Heart right ventricle (tissue), 16 donors: ENCODE measurements around the gene DGKB. TPM values are rescaled to one million over a fixed set of nuclear protein-coding genes. Genes with fewer than 3 reads are reported as not detected.

Experiments used
- ATAC-seq, 8 donors: fragments of 200-7000 bp; cut with Tn5 transposase; one replicate each; pipeline ENCODE4 v1.9.1; 2020; ENCODE audit warnings: mild to moderate bottlenecking in 8 of 8, moderate library complexity in 8 of 8, moderate number of reproducible peaks in 1 of 8
- DNase-seq, 2 donors: peaks; one replicate each; pipeline ENCODE4 v3.0.0-alpha.2; 2020
- H3K27ac ChIP-seq, 10 donors: fragments of 200-600 bp; sonication (generic) in 2 of 10; one replicate each; pipeline versions ENCODE4 v1.5.0 to v1.8.0; 2020 to 2022; ENCODE audit warnings: mild to moderate bottlenecking in 3 of 10
- H3K27me3 ChIP-seq, 7 donors: fragments of 200-600 bp; one replicate each; pipeline ENCODE4 v1.8.0; 2021 to 2022; ENCODE audit warnings: mild to moderate bottlenecking in 2 of 7
- H3K36me3 ChIP-seq, 9 donors: fragments of 200-600 bp; sonication (generic) in 1 of 9; one replicate each; pipeline versions ENCODE4 v1.5.0 to v1.8.0; 2020 to 2022; ENCODE audit warnings: mild to moderate bottlenecking in 2 of 9
- H3K4me1 ChIP-seq, 9 donors: fragments of 200-600 bp; sonication (generic) in 1 of 9; one replicate each; pipeline versions ENCODE4 v1.5.0 to v1.8.0; 2020 to 2022; ENCODE audit warnings: mild to moderate bottlenecking in 4 of 9
- H3K4me3 ChIP-seq, 10 donors: fragments of 200-600 bp; sonication (generic) in 2 of 10; one replicate each; pipeline versions ENCODE4 v1.5.0 to v1.8.0; 2020 to 2022; ENCODE audit warnings: mild to moderate bottlenecking in 7 of 10, moderate library complexity in 2 of 10
- H3K9me3 ChIP-seq, 11 donors: fragments of 200-600 bp in 10 of 11; sonication (generic) in 2 of 11; one replicate each; pipeline versions ENCODE4 v1.5.0 to v1.8.0; 2013 to 2022; ENCODE audit warnings: mild to moderate bottlenecking in 2 of 11, control low read depth in 1 of 11, moderate library complexity in 1 of 11
- WGBS, 2 donors: extraction: QIAGEN DNeasy Blood & Tissue Kit; methylation state at CpG; one replicate each; pipeline ENCODE4 v1.1.7; 2013; ENCODE audit warnings: inconsistent platforms in 1 of 2; 5-methylcytosine and 5-hydroxymethylcytosine counted together
- intact Hi-C, 10 donors: fragments of 100-400 bp; cut with DNase I; formaldehyde crosslinking; loops; one replicate each; pipeline versions ENCODE4 v1.11.1 to v1.14.2; 2022
- polyA plus RNA-seq, 2 donors: library from polyadenylated mRNA; stranded (reverse); fragments of 200-250 nt; gene quantifications; one replicate each; pipeline ENCODE4 v1.2.3, GENCODE V29; 2013
- total RNA-seq, 10 donors: library from RNA; stranded (reverse); fragmentation: NEBNext Ultra II Directional in 3 of 10; extraction: Animal tissue kit (Norgen Biotek cat#: 25700) in 3 of 10; gene quantifications; one replicate each; pipeline versions ENCODE4 v1.2.1 to v1.2.4, GENCODE V29; 2021 to 2023
- TF ChIP-seq, protein P1 (sequence below), 9 donors: fragments of 200-600 bp; sonication (generic) in 2 of 9; IDR thresholded peaks; one replicate each; pipeline versions ENCODE4 v1.5.0 to v1.8.0; 2021 to 2022; ENCODE audit warnings: antibody characterized with exemption in 9 of 9, mild to moderate bottlenecking in 5 of 9, moderate library complexity in 1 of 9
- donor health status: Arrhythmogenic right ventricular cardiomyopathy.
- donor health status: ischemic (EF 13 %, LVEDD 7.1; RV severe dilation, severe dysfunction).
- donor health status: healthy with polysubstance abuse.
- donor health status: DM: no; HTN: yes; CAD: no.
- donor health status: DM: no; HTN: no; CAD: no.
- donor health status: ischemic (EF 25% LVEDD 6.9; RV normal size, moderate dysfunction).
- donor health status: ischemic (EF 25% LVEDD 5.7; RV mildly dilated, moderate dysfunction).
- donor health status: healthy.
- donor health status: DM: yes; HTN: yes; CAD: no.
- donor health status: Ischemic cardiomyopathy.
- donor health status: ischemic (EF 35%, LVEDD 5.7; RV mildly dilated, moderate dysfunction).
- donor health status: nonischemic (EF 11% LVEDD 7.7; RV severe dilation, severe dysfunction).
- donor health status: DM: yes; HTN: yes; CAD: no.
- donor health status: PGD.
- donor health status: ischemic (EF 29% LVEDD 5.4; RV normal size, mild dysfunction).
- donor health status: nonischemic (EF 23%, LVEDD 6.1; RV moderate dilation, normal function).

DGKB gene
- total and polyA plus RNA-seq, 12 donors: under 0.01 to 1.2 (median 0.77) TPM

DNA sequence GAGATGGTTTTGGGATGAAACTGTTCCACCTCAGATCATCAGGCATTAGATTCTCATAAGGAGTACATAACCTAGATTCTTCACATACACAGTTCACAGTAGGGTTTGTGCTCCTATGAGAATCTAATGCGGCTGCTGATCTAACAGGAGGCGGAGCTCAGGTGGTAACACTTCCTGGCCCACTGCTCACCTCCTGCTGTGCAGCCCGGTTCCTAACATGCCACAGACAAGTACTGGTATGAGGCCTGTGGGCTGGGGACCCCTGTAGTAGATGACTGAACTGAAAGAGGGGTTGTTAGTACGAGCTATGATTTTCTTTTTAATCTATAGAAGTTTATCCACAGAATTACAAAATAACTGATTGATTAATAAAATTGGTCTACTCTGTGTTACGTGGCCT is 48.1 kb downstream of the DGKB start:
- ATAC-seq (no peak), DNase-seq (no peak)
- WGBS, 2 donors: 81 to 84% methylated on average over 5 of the region's 5 CpGs
- Histone ChIP-seq H3K27me3 (no peaks in the 10 kb centered on the region), H3K36me3 (no peaks in the 10 kb centered on the region), H3K27ac (no peak overlapping the region), H3K4me3 (no peak overlapping the region), H3K4me1 (peaks cover 0 to 15% (median 0%) of the 10 kb centered on the region in 9 donors), H3K9me3 (no peaks in the 10 kb centered on the region)
- TF ChIP-seq, protein P1, sequence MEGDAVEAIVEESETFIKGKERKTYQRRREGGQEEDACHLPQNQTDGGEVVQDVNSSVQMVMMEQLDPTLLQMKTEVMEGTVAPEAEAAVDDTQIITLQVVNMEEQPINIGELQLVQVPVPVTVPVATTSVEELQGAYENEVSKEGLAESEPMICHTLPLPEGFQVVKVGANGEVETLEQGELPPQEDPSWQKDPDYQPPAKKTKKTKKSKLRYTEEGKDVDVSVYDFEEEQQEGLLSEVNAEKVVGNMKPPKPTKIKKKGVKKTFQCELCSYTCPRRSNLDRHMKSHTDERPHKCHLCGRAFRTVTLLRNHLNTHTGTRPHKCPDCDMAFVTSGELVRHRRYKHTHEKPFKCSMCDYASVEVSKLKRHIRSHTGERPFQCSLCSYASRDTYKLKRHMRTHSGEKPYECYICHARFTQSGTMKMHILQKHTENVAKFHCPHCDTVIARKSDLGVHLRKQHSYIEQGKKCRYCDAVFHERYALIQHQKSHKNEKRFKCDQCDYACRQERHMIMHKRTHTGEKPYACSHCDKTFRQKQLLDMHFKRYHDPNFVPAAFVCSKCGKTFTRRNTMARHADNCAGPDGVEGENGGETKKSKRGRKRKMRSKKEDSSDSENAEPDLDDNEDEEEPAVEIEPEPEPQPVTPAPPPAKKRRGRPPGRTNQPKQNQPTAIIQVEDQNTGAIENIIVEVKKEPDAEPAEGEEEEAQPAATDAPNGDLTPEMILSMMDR (IDR thresholded peaks at IDR 0.05): no peak
- intact Hi-C loops: no loop called here

DNA sequence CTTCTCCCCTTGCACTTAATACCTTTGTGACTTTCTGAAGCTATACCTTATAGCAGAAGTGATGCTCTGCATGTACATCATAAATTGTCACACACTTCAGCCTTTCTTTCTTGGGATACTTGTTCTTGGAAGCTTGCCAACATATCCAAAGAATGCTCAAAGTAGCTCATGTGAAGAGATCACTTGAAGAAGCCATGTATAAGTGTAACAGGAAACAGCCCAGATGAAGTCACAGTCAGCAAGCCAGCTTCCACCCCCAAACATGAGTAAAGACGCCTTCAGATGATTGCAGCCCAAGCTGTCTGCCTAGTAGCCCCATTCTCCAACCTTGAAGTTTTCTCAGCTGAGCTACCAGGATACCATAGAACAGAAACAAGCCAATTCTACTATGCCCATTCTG is 50.9 kb downstream of the DGKB start:
- Histone ChIP-seq H3K27ac (no peak overlapping the region), H3K9me3 (no peaks in the 10 kb centered on the region), H3K4me1 (peaks cover 0 to 15% (median 0%) of the 10 kb centered on the region in 9 donors), H3K4me3 (no peak overlapping the region), H3K36me3 (no peaks in the 10 kb centered on the region), H3K27me3 (no peaks in the 10 kb centered on the region)
- no peak for DNase-seq
- WGBS, 2 donors: 37 to 40% methylated on average over 1 of the region's 1 CpG
- intact Hi-C loops: no loop called here
- TF ChIP-seq, protein P1 (IDR thresholded peaks at IDR 0.05): no peak
- ATAC-seq: no peak

DNA sequence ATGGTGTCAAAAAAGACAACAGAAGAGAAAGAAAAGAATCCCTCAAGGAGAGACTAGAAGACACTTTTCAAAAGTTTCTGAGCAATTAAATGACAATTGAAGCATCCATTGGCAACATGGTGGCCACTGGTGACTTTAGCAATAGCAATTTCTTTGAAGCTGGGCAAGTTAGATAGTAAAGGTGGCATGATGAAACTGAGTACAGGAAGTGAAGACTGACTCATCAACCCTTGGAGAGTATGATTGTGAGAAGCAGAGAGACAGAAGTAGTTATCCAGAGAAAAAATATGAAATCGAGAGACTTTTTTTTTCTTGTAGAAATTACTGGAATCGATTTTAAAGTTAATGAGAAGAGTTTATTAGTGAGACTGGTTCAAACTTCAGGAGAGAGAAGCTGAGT is 52.5 kb downstream of the DGKB start:
- no peak for DNase-seq
- peaks cover 0 to 11% (median 0%) of the 10 kb centered on the region in 9 donors for H3K4me1 ChIP-seq
- H3K27ac ChIP-seq: no peak overlapping the region
- H3K4me3 ChIP-seq: no peak overlapping the region
- 64 to 86% methylated on average over 2 of the region's 2 CpGs for WGBS, 2 donors
- TF ChIP-seq, protein P1 (IDR thresholded peaks at IDR 0.05): no peak
- no peaks in the 10 kb centered on the region for H3K9me3 ChIP-seq
- no peaks in the 10 kb centered on the region for H3K27me3 ChIP-seq
- H3K36me3 ChIP-seq: no peaks in the 10 kb centered on the region
- no peak for ATAC-seq
- intact Hi-C loops: no loop called here

DNA sequence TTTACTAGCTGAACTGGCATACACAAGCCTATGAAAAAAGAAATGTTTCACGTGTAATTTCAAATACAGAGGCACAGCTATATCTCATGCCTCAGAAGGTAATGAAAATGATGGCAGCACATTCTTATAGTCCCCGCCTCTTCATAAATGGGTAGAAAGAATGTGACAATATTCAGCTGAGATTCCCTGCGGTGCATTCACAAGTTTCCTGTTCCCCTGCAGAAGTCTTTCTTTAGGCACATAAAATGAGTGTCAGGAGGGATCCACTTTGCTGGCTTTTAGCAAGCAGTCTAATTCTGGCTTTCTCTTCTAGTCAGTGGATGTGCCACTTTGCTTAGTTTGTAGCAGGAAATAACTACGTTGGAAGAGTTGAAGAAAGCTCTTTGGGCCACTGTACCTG is 56.1 kb downstream of the DGKB start:
- DNase-seq (no peak), ATAC-seq (no peak)
- TF ChIP-seq, protein P1 (IDR thresholded peaks at IDR 0.05): no peak
- no peaks in the 10 kb centered on the region for H3K27me3 ChIP-seq
- H3K4me3 ChIP-seq: no peak overlapping the region
- no peaks in the 10 kb centered on the region for H3K4me1 ChIP-seq
- 83 to 91% methylated on average over 4 of the region's 4 CpGs for WGBS, 2 donors
- no peaks in the 10 kb centered on the region for H3K9me3 ChIP-seq
- intact Hi-C loops: no loop called here
- no peaks in the 10 kb centered on the region for H3K36me3 ChIP-seq
- H3K27ac ChIP-seq: no peak overlapping the region
